ENCODE data around the gene BIN2. TPM values are rescaled to one million over a fixed set of nuclear protein-coding genes. Genes with fewer than 3 reads are reported as not detected.

The BIN2 gene
- total and polyA plus RNA-seq, 2 experiments from 2014 or later: not detected

DNA sequence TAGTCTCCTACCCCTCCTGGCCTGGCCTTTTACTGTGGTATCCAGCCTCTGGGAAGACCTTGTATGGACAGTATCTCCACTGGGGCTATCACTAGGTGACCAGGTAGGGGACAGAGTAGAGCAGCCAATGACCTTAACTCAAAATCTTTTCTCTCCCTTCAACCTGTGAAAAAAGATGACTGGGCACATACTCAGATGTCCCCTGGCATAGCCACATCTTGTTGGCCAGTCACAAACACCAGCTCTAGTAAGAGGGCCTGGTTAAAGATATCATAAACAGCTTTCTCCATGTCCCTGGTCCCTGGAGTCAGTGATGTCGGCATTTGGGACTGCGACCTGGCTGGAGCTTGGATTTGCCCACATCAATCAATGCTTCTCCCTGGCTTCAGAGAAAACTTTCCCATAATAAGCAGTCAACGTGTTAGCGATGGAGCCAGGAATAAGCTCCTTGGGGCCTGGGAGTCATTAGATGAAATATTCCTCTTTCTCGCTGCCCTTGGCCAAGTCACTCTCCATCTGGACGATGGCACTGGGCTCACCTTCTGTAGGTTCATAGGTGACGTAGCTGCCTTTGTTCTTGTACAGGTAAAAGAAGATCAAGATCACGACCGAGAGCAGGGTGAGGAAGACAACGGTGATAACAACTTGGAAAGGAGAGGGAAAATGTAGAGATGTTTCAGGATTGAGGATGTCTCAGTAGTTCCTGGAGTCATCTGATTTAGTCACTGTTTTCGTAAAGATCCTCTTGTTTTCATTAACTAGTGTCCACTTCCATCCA lies 78.3 kb downstream of the BIN2 start:
- Histone ChIP-seq H3K27ac (no peak overlapping the region), H3K36me3 (peaks cover 10% of the 10 kb centered on the region)
- TF ChIP-seq, protein P1, sequence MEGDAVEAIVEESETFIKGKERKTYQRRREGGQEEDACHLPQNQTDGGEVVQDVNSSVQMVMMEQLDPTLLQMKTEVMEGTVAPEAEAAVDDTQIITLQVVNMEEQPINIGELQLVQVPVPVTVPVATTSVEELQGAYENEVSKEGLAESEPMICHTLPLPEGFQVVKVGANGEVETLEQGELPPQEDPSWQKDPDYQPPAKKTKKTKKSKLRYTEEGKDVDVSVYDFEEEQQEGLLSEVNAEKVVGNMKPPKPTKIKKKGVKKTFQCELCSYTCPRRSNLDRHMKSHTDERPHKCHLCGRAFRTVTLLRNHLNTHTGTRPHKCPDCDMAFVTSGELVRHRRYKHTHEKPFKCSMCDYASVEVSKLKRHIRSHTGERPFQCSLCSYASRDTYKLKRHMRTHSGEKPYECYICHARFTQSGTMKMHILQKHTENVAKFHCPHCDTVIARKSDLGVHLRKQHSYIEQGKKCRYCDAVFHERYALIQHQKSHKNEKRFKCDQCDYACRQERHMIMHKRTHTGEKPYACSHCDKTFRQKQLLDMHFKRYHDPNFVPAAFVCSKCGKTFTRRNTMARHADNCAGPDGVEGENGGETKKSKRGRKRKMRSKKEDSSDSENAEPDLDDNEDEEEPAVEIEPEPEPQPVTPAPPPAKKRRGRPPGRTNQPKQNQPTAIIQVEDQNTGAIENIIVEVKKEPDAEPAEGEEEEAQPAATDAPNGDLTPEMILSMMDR (IDR thresholded peaks at IDR 0.05; ENCODE audit: low read depth, low read length): no peak

DNA sequence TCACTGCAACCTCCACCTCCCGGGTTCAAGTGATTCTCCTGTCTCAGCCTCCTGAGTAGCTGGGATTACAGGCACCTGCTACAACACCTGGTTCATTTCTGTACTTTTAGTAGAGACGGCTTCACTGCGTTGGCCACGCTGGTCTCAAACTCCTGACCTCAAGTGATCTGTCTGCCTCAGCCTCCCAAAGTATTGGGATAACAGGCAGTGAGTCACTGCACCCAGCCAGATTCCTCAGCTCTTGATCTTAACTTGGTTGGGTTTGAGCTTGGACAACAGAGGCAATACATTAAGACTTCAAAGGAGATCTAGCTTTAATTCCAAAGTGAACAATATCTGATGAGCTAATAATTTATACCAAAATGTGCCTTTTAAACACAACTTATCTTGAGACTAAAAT lies 79.7 kb downstream of the BIN2 start:
- Histone ChIP-seq H3K9me3 (ENCODE audit: low read depth) (no peaks in the 10 kb centered on the region), H3K27me3 (no peaks in the 10 kb centered on the region), H3K4me3 (no peak overlapping the region), H3K4me1 (ENCODE audit: low read depth) (peaks cover 14% of the 10 kb centered on the region), H3K36me3 (peaks cover 13% of the 10 kb centered on the region), H3K27ac (no peak overlapping the region)
- DNase-seq (ENCODE audit: low read depth in 1 of 2, low spot score in 1 of 2): peak in 1 of 2 donors; percentile 23
- TF ChIP-seq, protein P1 (IDR thresholded peaks at IDR 0.05; ENCODE audit: low read depth, low read length): no peak

More for the DNA sequence above, 78.3 kb downstream of the BIN2 start:
- Histone ChIP-seq H3K9me3 (ENCODE audit: low read depth) (no peaks in the 10 kb centered on the region), H3K27me3 (no peaks in the 10 kb centered on the region), H3K4me1 (ENCODE audit: low read depth) (peaks cover 10% of the 10 kb centered on the region), H3K4me3 (no peak overlapping the region)
- no peak for DNase-seq (ENCODE audit: low read depth in 1 of 2, low spot score in 1 of 2)

DNA sequence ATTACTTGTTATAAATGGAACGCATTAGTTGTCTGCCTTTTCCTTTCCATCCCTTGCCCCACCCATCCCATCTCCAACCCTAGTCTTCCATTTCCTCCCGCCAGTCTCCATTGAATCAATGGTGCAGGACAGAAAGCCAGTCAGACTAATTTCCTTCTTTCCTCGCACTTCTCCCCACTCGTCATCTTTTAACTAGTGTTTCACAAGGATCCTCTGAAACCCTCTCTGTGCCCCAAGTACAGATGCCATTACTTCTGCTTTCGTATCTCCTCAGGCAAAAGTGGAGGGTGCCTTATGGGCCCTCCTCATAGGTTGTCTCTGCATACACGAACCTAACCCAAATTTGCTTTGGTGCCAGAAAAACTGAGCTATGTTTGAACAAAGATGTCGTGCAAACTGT lies 81.1 kb downstream of the BIN2 start:
- no peak overlapping the region for H3K27ac ChIP-seq
- TF ChIP-seq, protein P1 (IDR thresholded peaks at IDR 0.05; ENCODE audit: low read depth, low read length): no peak
- H3K4me3 ChIP-seq: no peak overlapping the region
- no peaks in the 10 kb centered on the region for H3K9me3 ChIP-seq (ENCODE audit: low read depth)
- peaks cover 14% of the 10 kb centered on the region for H3K4me1 ChIP-seq (ENCODE audit: low read depth)
- H3K36me3 ChIP-seq: peaks cover 13% of the 10 kb centered on the region
- no peaks in the 10 kb centered on the region for H3K27me3 ChIP-seq
- no peak for DNase-seq (ENCODE audit: low read depth in 1 of 2, low spot score in 1 of 2)

DNA sequence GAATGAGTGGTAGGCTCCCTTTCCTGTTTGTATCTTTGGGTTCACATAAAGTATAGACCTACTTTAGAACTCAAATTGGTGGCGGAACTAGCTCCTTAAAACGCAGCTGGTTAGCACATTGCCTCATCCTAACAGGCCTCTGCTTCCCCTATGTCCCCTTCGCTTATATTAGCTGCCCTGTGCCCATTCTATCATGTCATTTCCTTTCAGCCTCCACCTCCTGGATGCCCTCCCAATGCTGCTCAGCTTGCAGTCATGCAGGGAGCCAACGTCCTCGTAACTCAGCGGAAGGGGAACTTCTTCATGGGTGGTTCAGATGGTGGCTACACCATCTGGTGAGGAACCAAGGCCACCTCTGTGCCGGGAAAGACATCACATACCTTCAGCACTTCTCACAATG lies 81.9 kb downstream of the BIN2 start:
- H3K36me3 ChIP-seq: peaks cover 13% of the 10 kb centered on the region
- H3K4me3 ChIP-seq: no peak overlapping the region
- TF ChIP-seq, protein P1 (IDR thresholded peaks at IDR 0.05; ENCODE audit: low read depth, low read length): no peak

DNA sequence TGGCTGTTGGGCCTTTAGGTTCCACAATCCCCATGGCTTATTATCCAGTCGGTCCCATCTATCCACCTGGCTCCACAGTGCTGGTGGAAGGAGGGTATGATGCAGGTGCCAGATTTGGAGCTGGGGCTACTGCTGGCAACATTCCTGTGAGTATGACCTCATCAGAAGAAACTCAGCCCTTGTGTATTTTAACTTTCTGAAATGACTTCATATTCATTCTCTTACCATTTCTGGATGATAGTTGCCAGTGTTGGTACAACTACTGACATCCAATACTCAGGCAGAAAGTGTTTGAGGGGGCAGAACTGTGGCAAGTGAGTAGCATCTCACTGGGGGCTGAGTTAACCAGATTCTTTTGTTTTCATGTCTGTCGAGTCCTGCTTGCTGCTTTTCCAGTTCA lies 83.0 kb downstream of the BIN2 start:
- Histone ChIP-seq H3K4me3 (no peak overlapping the region), H3K27me3 (no peaks in the 10 kb centered on the region), H3K36me3 (peaks cover 13% of the 10 kb centered on the region), H3K9me3 (ENCODE audit: low read depth) (no peaks in the 10 kb centered on the region), H3K27ac (no peak overlapping the region), H3K4me1 (ENCODE audit: low read depth) (peaks cover 4% of the 10 kb centered on the region)
- no peak for DNase-seq (ENCODE audit: low read depth in 1 of 2, low spot score in 1 of 2)
- TF ChIP-seq, protein P1 (IDR thresholded peaks at IDR 0.05; ENCODE audit: low read depth, low read length): no peak

More for the DNA sequence above, 81.9 kb downstream of the BIN2 start:
- Histone ChIP-seq H3K27me3 (no peaks in the 10 kb centered on the region), H3K27ac (no peak overlapping the region), H3K4me1 (ENCODE audit: low read depth) (peaks cover 12% of the 10 kb centered on the region), H3K9me3 (ENCODE audit: low read depth) (no peaks in the 10 kb centered on the region)
- no peak for DNase-seq (ENCODE audit: low read depth in 1 of 2, low spot score in 1 of 2)

Data from cardiac muscle cell (in vitro differentiated cells and primary cell).